CD4-positive, alpha-beta memory T cell (primary cell): ENCODE measurements around the gene MALAT1. TPM values are rescaled to one million over a fixed set of nuclear protein-coding genes. Genes with fewer than 3 reads are reported as not detected.
"Not testable (repeated sequence)": the region's sequence is repeated elsewhere in the genome, so short reads cannot be mapped to it uniquely, and the experiment has no call there.

Experiments used
- CTCF ChIA-PET: fragments of 350-600 bp; sonication (Branson Sonifier 250); formaldehyde crosslinking; loops from one replicate; lab custom pipeline; 2021; ENCODE audit warnings: inconsistent platforms; ENCODE audit not compliant: partially characterized antibody; lab: Charles Lee
- POLR2A ChIA-PET: fragments of 350-600 bp; sonication (Branson Sonifier 250); formaldehyde crosslinking; loops from one replicate; lab custom pipeline; 2021; ENCODE audit not compliant: partially characterized antibody; lab: Charles Lee
- DNase-seq, 5 donors: peaks; one replicate each; pipeline versions ENCODE4 v3.0.0 to v3.0.0-alpha.2; 2020 to 2022; ENCODE audit warnings: mixed read lengths in 1 of 5
- H3K27ac ChIP-seq: one replicate; pipeline ENCODE4 v1.7.0; 2013; ENCODE audit warnings: low read depth, low read length
- H3K27me3 ChIP-seq: 2 replicates; pipeline ENCODE4 v1.7.0; 2013; ENCODE audit warnings: mild to moderate bottlenecking, low read length, moderate library complexity; ENCODE audit not compliant: insufficient read depth
- H3K36me3 ChIP-seq: 2 replicates; pipeline ENCODE4 v1.7.0; 2013; ENCODE audit warnings: mild to moderate bottlenecking, low read length, moderate library complexity; ENCODE audit not compliant: insufficient read depth
- H3K4me1 ChIP-seq: 2 replicates; pipeline ENCODE4 v1.7.0; 2013; ENCODE audit warnings: mild to moderate bottlenecking, low read length, moderate library complexity; ENCODE audit not compliant: insufficient read depth
- H3K4me3 ChIP-seq, 2 donors: one replicate each; pipeline ENCODE4 v1.7.0; 2013; ENCODE audit warnings: low read length in 2 of 2, mild to moderate bottlenecking in 1 of 2
- H3K9me3 ChIP-seq, 2 donors: one replicate each; pipeline ENCODE4 v1.7.0; 2013; ENCODE audit warnings: low read length in 2 of 2, control low read depth in 1 of 2; ENCODE audit not compliant: control insufficient read depth in 1 of 2
- H3K27ac Mint-ChIP-seq, 7 donors: one replicate each; pipeline ENCODE4 v1.8.0; 2020 to 2021; ENCODE audit warnings: mixed read lengths in 7 of 7, mild to moderate bottlenecking in 6 of 7, inconsistent platforms in 3 of 7, moderate library complexity in 3 of 7
- H3K27me3 Mint-ChIP-seq, 2 donors: one replicate each; pipeline ENCODE4 v1.8.0; 2020 to 2021; ENCODE audit warnings: mixed read lengths in 2 of 2
- H3K36me3 Mint-ChIP-seq, 2 donors: one replicate each; pipeline ENCODE4 v1.8.0; 2020 to 2021; ENCODE audit warnings: mixed read lengths in 2 of 2, inconsistent platforms in 1 of 2, mild to moderate bottlenecking in 1 of 2
- H3K4me1 Mint-ChIP-seq, 4 donors: one replicate each; pipeline ENCODE4 v1.8.0; 2020 to 2021; ENCODE audit warnings: mixed read lengths in 4 of 4, mild to moderate bottlenecking in 1 of 4
- H3K4me3 Mint-ChIP-seq, 8 donors: one replicate each; pipeline ENCODE4 v1.8.0; 2020 to 2021; ENCODE audit warnings: mixed read lengths in 8 of 8, mild to moderate bottlenecking in 7 of 8, moderate library complexity in 6 of 8, inconsistent platforms in 3 of 8
- H3K9me3 Mint-ChIP-seq, 8 donors: one replicate each; pipeline ENCODE4 v1.8.0; 2020 to 2021; ENCODE audit warnings: mixed read lengths in 8 of 8, mild to moderate bottlenecking in 5 of 8, inconsistent platforms in 3 of 8, moderate library complexity in 1 of 8
- intact Hi-C: fragments of 100-400 bp; cut with micrococcal nuclease; formaldehyde crosslinking; loops from one replicate; pipeline ENCODE4 v1.15.1; 2023
- polyA plus RNA-seq, 2 donors: library from polyadenylated mRNA; unstranded; fragments of 300-500 nt; fragmentation: Illumina TruSeq; gene quantifications; one replicate each; pipeline ENCODE4 v1.2.3, GENCODE V29; 2021
- total RNA-seq, 2 experiments: library from RNA; stranded (reverse); gene quantifications; one replicate each; pipeline ENCODE4 v1.2.3, GENCODE V29; 2021

MALAT1 gene
- total RNA-seq (over 10,000 TPM; 29,058 to 29,932 TPM), polyA plus RNA-seq (1,000 to 10,000 TPM; 2,969 to 3,488 TPM)

GRCh38 chr11:65498977-65499712 is at the start of gene MALAT1:
Gene MALAT1 (plus strand): TSS chr11:65499045.
- Mint-ChIP-seq H3K27ac (no peak within 1 kb of the TSS), H3K4me1 (peaks cover 8 to 48% (median 22%) of the 10 kb centered on the region in 4 donors), H3K27me3 (peaks cover 0 to 3% of the 10 kb centered on the region in 2 donors), H3K9me3 (peaks cover 0 to 5% (median 0%) of the 10 kb centered on the region in 8 donors), H3K4me3 (no peak within 1 kb of the TSS), H3K36me3 (peaks cover 8 to 14% of the 10 kb centered on the region in 2 donors)
- Histone ChIP-seq H3K9me3 (no peaks in the 10 kb centered on the region), H3K36me3 (peaks cover 38% of the 10 kb centered on the region), H3K4me1 (peaks cover 21% of the 10 kb centered on the region), H3K4me3 (peak within 1 kb of the TSS; percentile 96 to 99), H3K27me3 (no peaks in the 10 kb centered on the region), H3K27ac (peak within 1 kb of the TSS; percentile 97)
- intact Hi-C loops = loop anchor here (1.0 kb wide), 1 partner anchor 8 kb away; no protein-coding TSS in a partner anchor
- ChIA-PET POLR2A (interaction anchor here (0.5 to 27.2 kb wide), 60 partner anchors 9 to 790 kb away, joined by 3 to 3839 read pairs (median 9); partner anchors contain the start of genes CCDC85B, CDC42BPG, CDC42EP2 and CFL1), CTCF (interaction anchor here (1.0 to 8.5 kb wide), 11 partner anchors 9 to 169 kb away, joined by 3 to 192 read pairs (median 6); partner anchors contain the start of genes NEAT1 and SCYL1)
- DNase-seq = peak; percentile 94 to 95 (median 94)

GRCh38 chr11:65451301-65451700 is 47.5 kb upstream of the MALAT1 start:
- H3K27me3 ChIP-seq, CTCF ChIA-PET, H3K27me3 Mint-ChIP-seq, H3K9me3 ChIP-seq, DNase-seq, H3K27ac Mint-ChIP-seq, H3K27ac ChIP-seq, H3K36me3 Mint-ChIP-seq, H3K36me3 ChIP-seq, H3K9me3 Mint-ChIP-seq, H3K4me3 ChIP-seq, intact Hi-C loops, H3K4me3 Mint-ChIP-seq, POLR2A ChIA-PET: not testable (repeated sequence)
- peaks cover 9 to 29% (median 16%) of the 10 kb centered on the region in 4 donors for H3K4me1 Mint-ChIP-seq
- peaks cover 12% of the 10 kb centered on the region for H3K4me1 ChIP-seq

- CTCF ChIA-PET, H3K36me3 Mint-ChIP-seq, H3K4me3 Mint-ChIP-seq, H3K27me3 Mint-ChIP-seq, H3K36me3 ChIP-seq, intact Hi-C loops, H3K27ac Mint-ChIP-seq, H3K4me3 ChIP-seq, H3K27ac ChIP-seq, DNase-seq, H3K27me3 ChIP-seq, H3K9me3 ChIP-seq, H3K9me3 Mint-ChIP-seq: not testable (repeated sequence)
- POLR2A ChIA-PET = interaction anchor here (1.0 to 1.1 kb wide), 3 partner anchors 28 to 65 kb away, joined by 3 read pairs; partner anchors contain the start of gene FRMD8
- H3K4me1 Mint-ChIP-seq = peaks cover 13 to 34% (median 16%) of the 10 kb centered on the region in 4 donors
- peaks cover 12% of the 10 kb centered on the region for H3K4me1 ChIP-seq
Measured at GRCh38 chr11:65452259-65452658, 46.6 kb upstream of the MALAT1 start.

- no peak overlapping the region for H3K4me3 ChIP-seq
- POLR2A ChIA-PET = interaction anchor here (1.0 to 1.1 kb wide), 3 partner anchors 29 to 66 kb away, joined by 3 read pairs; partner anchors contain the start of gene FRMD8
- CTCF ChIA-PET = no interaction called here
- H3K27me3 ChIP-seq = no peaks in the 10 kb centered on the region
- H3K4me1 ChIP-seq = peaks cover 12% of the 10 kb centered on the region
- Mint-ChIP-seq H3K9me3 (peaks cover 0 to 2% (median 0%) of the 10 kb centered on the region in 8 donors), H3K27me3 (no peaks in the 10 kb centered on the region), H3K4me3 (peak overlapping the region in 1 of 8 donors; percentile 40), H3K36me3 (no peaks in the 10 kb centered on the region), H3K27ac (peak overlapping the region in 5 of 7 donors; percentile 15 to 52 (median 41)), H3K4me1 (peaks cover 13 to 34% (median 16%) of the 10 kb centered on the region in 4 donors)
- no peak overlapping the region for H3K27ac ChIP-seq
- DNase-seq = no peak
- intact Hi-C loops = no loop called here
- no peaks in the 10 kb centered on the region for H3K36me3 ChIP-seq
- no peaks in the 10 kb centered on the region for H3K9me3 ChIP-seq
Measured at GRCh38 chr11:65452806-65453490, 45.9 kb upstream of the MALAT1 start.

- POLR2A ChIA-PET = interaction anchor here (1.2 to 3.0 kb wide), 3 partner anchors 10 to 51 kb away, joined by 3 to 22 read pairs (median 12); partner anchors contain the start of gene MALAT1
- intact Hi-C loops = loop anchor here (2.0 kb wide), 1 partner anchor 18 kb away; no protein-coding TSS in a partner anchor
- Histone ChIP-seq H3K36me3 (no peaks in the 10 kb centered on the region), H3K9me3 (no peaks in the 10 kb centered on the region), H3K27me3 (no peaks in the 10 kb centered on the region), H3K27ac (peak overlapping the region; percentile 64), H3K4me1 (peaks cover 12% of the 10 kb centered on the region), H3K4me3 (peak overlapping the region in 1 of 2 donors; percentile 78)
- CTCF ChIA-PET = no interaction called here
- Mint-ChIP-seq H3K9me3 (peaks cover 0 to 2% (median 0%) of the 10 kb centered on the region in 8 donors), H3K4me1 (peaks cover 13 to 34% (median 16%) of the 10 kb centered on the region in 4 donors), H3K27ac (peak overlapping the region; percentile 29 to 97 (median 86)), H3K4me3 (peak overlapping the region; percentile 85 to 91 (median 88)), H3K27me3 (no peaks in the 10 kb centered on the region), H3K36me3 (no peaks in the 10 kb centered on the region)
- no peak for DNase-seq
Measured at GRCh38 chr11:65454311-65454695, 44.5 kb upstream of the MALAT1 start.

GRCh38 chr11:65454696-65455456 is 44.0 kb upstream of the MALAT1 start:
- intact Hi-C loops = loop anchor here (2.0 kb wide), 1 partner anchor 18 kb away; no protein-coding TSS in a partner anchor
- peak overlapping the region; percentile 64 for H3K27ac ChIP-seq
- no peaks in the 10 kb centered on the region for H3K27me3 Mint-ChIP-seq
- peaks cover 11 to 34% (median 16%) of the 10 kb centered on the region in 4 donors for H3K4me1 Mint-ChIP-seq
- H3K9me3 ChIP-seq = no peaks in the 10 kb centered on the region
- CTCF ChIA-PET = no interaction called here
- peak overlapping the region; percentile 84 to 97 (median 89) for H3K27ac Mint-ChIP-seq
- H3K36me3 ChIP-seq = no peaks in the 10 kb centered on the region
- POLR2A ChIA-PET = interaction anchor here (0.6 to 3.0 kb wide), 9 partner anchors 8 to 118 kb away, joined by 3 to 22 read pairs (median 5); partner anchors contain the start of gene MALAT1
- H3K4me1 ChIP-seq = peaks cover 12% of the 10 kb centered on the region
- peak overlapping the region; percentile 85 to 91 (median 88) for H3K4me3 Mint-ChIP-seq
- no peaks in the 10 kb centered on the region for H3K36me3 Mint-ChIP-seq
- peak; percentile 55 to 76 (median 64) for DNase-seq
- H3K9me3 Mint-ChIP-seq = peaks cover 0 to under 1% (median 0%) of the 10 kb centered on the region in 8 donors
- peak overlapping the region; percentile 78 to 84 for H3K4me3 ChIP-seq
- H3K27me3 ChIP-seq = no peaks in the 10 kb centered on the region
